Measurements from ENCODE around the gene WNT4. TPM values are rescaled to one million over a fixed set of nuclear protein-coding genes. Genes with fewer than 3 reads are reported as not detected.

Gene WNT4
- total and polyA plus RNA-seq, 2 of the 8 experiments (the other 6 are each of a cell fraction or from before 2014, with no cell fraction given): 1.3 to 6.6 TPM

DNA sequence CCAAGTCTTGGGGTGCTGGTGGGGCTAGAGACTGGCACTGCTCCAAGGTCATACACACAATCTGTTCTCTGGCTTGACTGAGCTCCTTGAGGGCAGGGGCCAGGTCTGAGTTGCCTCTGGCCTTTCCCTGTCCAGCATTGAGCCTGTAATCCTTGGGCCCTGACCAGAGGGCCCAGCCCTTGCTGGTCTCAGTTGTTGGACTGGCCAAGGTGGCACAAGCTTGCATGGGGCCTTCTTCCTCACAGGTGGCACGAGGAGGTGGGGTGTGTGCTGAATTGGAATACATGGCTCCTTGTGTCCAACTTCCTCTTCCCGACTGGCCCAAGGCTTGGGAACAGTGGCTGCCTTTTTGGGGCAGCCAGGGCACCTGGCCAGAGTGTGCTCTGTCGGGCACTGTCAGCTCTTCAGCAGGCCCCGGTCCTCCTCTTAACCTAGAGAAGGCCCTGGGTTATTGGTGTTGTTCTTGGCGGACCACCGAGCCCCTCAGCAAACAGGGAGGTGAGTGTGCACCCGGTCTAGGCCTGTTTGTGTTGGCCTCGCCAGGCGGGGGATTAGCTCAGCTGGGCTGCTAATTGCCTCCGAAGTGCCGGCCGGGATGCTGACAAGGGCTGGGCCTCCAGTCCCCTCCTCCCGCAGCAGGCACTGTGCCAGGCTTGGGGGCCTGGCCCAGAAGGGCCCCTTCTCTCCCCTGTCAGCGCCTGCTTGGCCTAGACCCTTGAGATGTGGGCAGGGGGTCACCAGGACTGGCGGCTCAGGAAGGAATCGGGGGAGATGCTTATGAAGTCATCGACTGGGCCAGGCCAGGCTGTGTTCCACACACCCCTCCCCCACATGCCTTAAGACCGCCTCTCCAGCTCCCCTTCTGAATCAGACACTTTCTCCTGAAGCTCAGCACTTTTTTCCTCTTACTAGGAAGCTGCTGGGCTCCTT is 28.5 kb downstream of the WNT4 start:
- Histone ChIP-seq H2BK12ac (ENCODE audit: low read depth, low read length) (no peak overlapping the region), H3K4ac (replicated peaks; ENCODE audit: insufficient read length, low read depth, low read length) (no peak overlapping the region), H2BK20ac (ENCODE audit: low read length) (no peak overlapping the region), H3K79me1 (ENCODE audit: low read depth, low read length) (peaks cover 8% of the 10 kb centered on the region), H3K56ac (replicated peaks; ENCODE audit: insufficient read length, low read depth, low read length) (no peak overlapping the region), H2BK120ac (replicated peaks; ENCODE audit: low read depth, low read length) (no peak overlapping the region), H3K36me3 (ENCODE audit: control insufficient read depth in 2 of 4, insufficient read depth in 4 of 4, low read length in 3 of 4) (peaks cover 0 to 4% (median 0%) of the 10 kb centered on the region in 4 experiments; a peak in 1 of 8 replicates), H4K8ac (ENCODE audit: extremely low read depth, insufficient read depth, low read length) (no peak overlapping the region), H2BK15ac (ENCODE audit: low read length) (no peak overlapping the region), H2BK5ac (ENCODE audit: low read depth, low read length) (peak overlapping the region; percentile 52; the same call in 1 of the 2 replicates), H3K4me3 (ENCODE audit: extremely low read depth in 1 of 4, insufficient read depth in 2 of 4, low read depth in 3 of 4, low read length in 4 of 4) (no peak overlapping the region), H3K23ac (ENCODE audit: insufficient read length) (no peak overlapping the region), H3K27me3 (replicated peaks in 1 of 4; ENCODE audit: control insufficient read depth in 3 of 4, extremely low read depth in 1 of 4, insufficient read depth in 3 of 4, low read length in 3 of 4) (no peaks in the 10 kb centered on the region), H3K79me2 (ENCODE audit: control insufficient read depth in 1 of 2, insufficient read depth in 2 of 2, low read length in 2 of 2) (no peaks in the 10 kb centered on the region; a peak in 1 of 4 replicates), H3K4me2 (ENCODE audit: insufficient read depth in 1 of 2, low read depth in 2 of 2, low read length in 2 of 2) (no peak overlapping the region), H2AFZ (ENCODE audit: low read length) (no peak overlapping the region), H4K91ac (replicated peaks; ENCODE audit: insufficient read length, low read length) (no peak overlapping the region), H3K9ac (replicated peaks in 1 of 4; ENCODE audit: extremely low read depth in 1 of 4, low read depth in 3 of 4, low read length in 3 of 4) (peak overlapping the region in 1 of 4 experiments; percentile 12; a peak in 1 of 7 replicates), H3K14ac (ENCODE audit: insufficient read length) (no peak overlapping the region), H3K4me1 (replicated peaks in 1 of 4; ENCODE audit: control insufficient read depth in 3 of 4, insufficient read depth in 4 of 4, low read length in 3 of 4) (peaks cover 0 to 13% (median 0%) of the 10 kb centered on the region in 4 experiments; a peak in 3 of 7 replicates), H3K18ac (ENCODE audit: extremely low read depth, low read length) (no peak overlapping the region), H3K27ac (ENCODE audit: low read depth, low read length) (0 out of 2 replicates have a peak overlapping the region, but pooled peaks have one; percentile 26), H4K5ac (ENCODE audit: insufficient read length, low read depth, low read length) (no peak overlapping the region), H3K9me3 (ENCODE audit: insufficient read depth in 2 of 2, low read depth in 1 of 2, low read length in 1 of 2) (no peaks in the 10 kb centered on the region), H3K23me2 (ENCODE audit: low read depth, low read length) (no peaks in the 10 kb centered on the region), H2AK5ac (ENCODE audit: low read depth, low read length) (no peak overlapping the region), H4K20me1 (replicated peaks in 1 of 2; ENCODE audit: control insufficient read depth in 1 of 2, insufficient read depth in 2 of 2, low read length in 2 of 2) (peaks cover 0 to 6% of the 10 kb centered on the region in 2 experiments)
- 85% methylated on average over 16 of the region's 18 CpGs; no CpG with 5 or more reads in 1 of the 2 experiments for WGBS, 2 experiments (ENCODE audit: extremely low coverage in 1 of 2, insufficient coverage in 1 of 2, insufficient read length in 1 of 2, insufficient replicate concordance in 2 of 2, low coverage in 1 of 2, low lambda C conversion rate in 2 of 2, missing lambda C conversion rate in 1 of 2)
- ChIA-PET CTCF (ENCODE audit: partially characterized antibody) (interaction anchor here (1.4 to 4.7 kb wide), 3 partner anchors 9 to 302 kb away, joined by 7 to 27 read pairs (median 16); no protein-coding TSS in a partner anchor), POLR2A (ENCODE audit: partially characterized antibody) (interaction anchor here (1.3 to 1.5 kb wide), 3 partner anchors 9 to 61 kb away, joined by 3 to 4 read pairs (median 3); no protein-coding TSS in a partner anchor)
- DNase-seq (ENCODE audit: low read depth in 1 of 2, low spot score in 2 of 2) (peak in 1 of 2 experiments; percentile 54), FAIRE-seq (no peak)
- no peak for TF ChIP-seq BRCA1 (IDR thresholded peaks at IDR 0.05; ENCODE audit: low read depth, low read length)
